ENCODE measurements around the gene WDR45B.

The WDR45B gene

DNA sequence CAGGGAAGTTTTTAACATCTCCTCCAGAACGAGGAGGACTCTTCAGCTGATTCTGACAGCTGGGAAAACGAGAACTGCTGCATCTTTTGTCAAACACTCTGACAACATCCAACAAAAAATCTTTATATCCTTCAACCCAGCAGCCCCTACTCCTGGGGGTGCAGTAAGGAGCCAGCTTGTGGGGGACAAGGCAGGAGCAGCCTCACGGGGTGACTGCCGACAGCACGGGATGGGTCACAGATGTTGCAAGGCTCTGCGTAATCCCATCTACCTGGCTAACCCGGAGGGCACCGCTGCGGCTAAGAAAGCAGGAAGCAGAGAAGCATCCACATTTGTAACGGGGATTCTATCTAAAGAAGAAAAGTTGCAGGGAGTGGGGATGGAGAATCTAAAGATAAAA lies 28.6 kb downstream of the WDR45B start:
- no peak for DNase-seq

DNA sequence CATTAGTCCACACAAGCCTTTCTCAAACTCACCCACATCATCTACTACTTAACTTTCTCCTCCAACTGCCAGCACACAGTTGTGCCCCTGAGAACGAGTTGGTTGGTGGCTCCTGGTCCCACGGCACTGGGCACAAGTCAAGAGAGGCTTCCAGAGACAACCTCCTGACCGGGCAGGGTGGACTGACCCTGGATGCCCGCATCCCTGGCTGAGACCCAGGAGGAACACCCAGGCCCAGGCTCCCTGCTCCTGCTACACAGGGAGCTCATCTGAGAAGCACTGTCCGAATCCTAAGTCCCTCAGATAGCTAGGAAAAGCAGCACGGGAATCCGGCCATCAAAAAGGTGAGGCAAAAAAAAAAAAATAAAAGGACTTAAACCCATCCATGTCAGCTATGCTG lies 29.0 kb downstream of the WDR45B start:
- DNase-seq, result no peak

DNA sequence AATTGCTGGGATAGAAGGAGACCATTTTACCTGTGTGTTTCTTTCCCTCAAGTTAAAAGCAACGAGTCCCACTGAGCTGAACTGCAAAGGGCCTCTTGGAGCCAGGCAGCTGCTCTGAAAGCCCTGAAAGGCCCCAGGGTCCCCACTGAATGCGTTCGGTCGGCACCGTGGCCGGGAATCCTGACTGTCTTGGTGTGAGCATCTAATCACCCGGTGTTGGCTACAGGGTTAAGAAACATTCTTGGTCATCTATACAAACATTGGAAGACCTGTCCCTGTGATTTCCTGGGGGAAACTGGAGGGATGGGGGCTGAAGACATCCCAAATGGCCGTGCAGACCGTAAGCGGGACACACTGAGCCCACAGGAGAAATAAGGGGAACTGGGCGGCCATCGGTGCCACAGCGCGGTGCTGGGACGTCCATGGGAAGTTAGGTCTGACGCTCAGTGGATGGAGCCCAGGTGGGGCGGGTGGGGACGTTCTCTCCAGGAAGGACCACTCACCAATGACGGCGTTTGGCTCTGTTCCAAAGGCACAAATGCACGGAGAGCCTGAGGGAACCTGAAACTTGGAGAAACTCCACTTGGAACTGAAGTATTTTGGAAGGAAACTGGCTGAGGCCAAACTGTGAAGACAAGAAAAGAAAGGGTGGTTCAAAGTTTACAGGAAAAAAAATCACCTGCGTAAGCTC lies 32.1 kb downstream of the WDR45B start:
- DNase-seq, result no peak

DNA sequence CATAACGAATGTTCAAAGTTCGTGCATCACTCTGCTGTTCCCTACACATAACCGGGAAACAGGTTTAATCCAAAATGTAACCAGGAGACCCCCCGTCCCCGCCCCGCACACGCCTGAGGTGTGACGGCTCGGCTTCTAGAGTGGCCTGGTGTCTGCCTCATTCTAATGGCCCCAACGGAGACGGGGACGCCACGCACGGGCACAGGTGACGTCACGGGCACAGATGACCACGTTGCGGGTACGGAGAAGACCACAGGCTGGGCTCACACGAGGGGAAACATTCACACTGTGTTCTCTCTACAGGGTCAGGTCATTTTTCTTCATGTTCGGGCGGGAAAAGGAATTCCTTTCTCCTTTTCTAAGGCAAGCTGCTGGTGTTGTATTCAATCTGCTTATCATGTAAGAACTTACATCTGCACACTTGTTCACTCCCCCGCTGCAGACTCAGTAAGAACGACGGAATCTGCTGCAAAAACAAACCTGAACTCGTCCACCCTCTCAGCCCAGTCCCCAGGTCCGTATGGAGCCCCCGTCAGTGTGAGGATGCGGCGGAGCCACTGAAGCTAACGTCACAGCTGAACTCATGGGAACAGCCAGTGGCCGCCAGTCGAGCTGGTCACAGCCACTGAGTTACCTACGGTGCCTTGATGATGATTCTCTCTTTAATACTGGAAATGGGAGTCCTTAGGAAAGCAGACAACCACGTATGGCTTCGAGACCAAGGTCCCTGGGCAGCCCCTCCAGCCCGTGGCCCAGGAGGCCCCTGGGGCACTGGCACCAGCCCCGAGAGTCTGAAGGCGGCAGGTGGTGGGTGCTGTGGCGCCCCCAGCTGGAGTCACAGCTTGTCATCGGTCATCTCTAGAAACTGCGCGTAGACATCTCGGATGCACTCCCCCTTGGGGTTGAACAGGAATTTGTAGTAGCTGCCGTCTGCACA lies 32.9 kb downstream of the WDR45B start:
- DNase-seq, result no peak

DNA sequence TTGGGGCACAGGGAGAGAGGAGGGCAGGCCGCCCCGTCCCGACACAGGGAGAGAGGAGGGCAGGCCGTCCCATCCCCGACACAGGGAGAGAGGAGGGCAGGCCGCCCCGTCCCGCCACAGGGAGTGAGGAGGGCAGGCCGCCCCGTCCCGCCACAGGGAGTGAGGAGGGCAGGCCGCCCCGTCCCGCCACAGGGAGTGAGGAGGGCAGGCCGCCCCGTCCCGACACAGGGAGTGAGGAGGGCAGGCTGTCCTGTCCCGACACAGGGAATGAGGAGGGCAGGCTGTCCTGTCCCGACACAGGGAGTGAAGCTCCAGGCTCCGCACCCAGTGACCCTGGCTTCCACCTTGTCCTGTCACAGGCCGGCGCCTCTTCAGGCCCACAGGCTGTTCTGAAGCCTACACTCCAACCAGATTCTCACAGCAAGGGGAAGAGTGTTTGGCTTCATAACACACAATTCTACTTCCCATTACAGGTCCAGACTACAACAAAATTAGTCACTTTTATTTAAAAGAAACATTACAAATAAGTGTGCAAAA lies 34.1 kb downstream of the WDR45B start:
- DNase-seq, result no peak

DNA sequence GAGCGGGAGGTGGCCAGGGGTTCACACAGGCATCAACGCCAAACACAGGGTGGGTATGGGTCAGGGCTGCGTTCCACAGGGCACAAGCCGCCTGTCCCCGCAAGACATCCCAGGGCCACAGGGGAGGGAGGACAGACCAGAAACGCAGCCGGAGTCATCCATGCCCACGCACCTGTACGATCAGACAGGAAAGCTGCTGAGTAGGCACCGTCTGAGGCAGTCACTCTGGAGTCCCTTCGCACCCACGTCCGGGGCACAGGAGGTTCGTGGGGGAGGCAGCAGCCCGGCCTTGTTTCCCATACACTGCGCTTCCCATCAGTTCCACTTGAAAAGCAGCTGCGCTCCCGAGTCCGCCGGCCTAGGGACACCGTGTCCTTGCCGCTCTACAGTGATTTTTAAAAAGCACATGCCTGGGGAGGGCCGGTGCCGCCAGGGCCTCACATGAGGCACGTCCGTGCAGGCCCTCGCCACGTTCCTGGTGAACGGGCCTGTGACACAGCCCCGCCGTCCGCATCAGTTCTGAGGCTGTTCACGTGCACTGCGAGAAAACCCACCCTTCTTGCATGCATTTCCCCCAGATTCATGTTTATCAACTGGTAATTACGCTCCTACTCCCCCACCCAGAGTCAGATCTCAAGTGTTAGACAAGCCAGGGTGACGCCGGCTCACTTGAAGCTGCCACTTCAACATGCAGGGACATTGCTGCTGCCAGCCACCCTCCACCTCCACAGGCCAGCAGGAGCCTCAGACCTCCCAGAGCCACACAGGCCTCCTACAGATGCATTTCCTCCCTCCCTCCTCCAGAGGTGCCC lies 34.8 kb downstream of the WDR45B start:
- DNase-seq, result no peak

DNA sequence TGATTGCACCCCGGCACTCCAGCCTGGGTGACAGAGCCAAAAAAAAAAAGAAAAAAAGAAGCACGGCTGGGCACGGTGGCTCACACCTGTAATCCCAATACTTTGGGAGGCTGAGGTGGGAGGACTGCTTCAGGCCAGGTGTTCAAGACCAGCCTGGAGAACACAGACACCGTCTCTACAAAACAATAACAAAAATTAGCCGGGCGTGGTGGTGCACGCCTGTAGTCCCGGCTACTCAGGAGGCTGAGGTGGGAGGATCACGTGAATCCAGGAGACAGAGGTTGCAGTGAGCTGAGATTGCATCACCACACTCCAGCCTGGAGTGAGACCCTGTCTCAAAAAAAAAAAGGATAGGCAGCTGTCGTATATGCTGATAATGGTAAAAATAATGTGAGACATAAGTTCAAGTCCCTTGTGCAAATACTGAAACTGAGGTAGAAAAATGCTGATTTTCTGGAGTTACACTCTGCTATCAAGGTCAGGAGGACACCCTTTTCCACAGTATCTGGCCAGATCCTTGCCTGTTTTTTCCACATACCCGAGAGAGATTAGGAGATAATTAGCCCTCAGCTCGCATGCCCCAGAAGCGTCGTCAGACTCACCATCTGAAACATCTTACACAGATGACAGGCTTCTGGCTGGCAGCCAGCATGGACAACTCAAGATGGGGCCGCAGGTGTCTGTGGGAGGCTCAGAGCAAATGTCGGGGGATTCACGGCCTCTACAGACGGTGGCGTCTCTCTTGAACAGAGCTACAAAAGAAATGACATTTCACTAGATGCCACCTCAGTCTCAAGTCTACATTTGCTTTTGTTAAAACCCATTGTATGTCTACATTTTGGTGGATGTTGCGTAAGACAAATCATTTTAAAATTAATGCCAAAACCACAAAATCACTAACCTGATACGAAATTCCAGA lies 36.8 kb downstream of the WDR45B start:
- DNase-seq, result no peak

DNA sequence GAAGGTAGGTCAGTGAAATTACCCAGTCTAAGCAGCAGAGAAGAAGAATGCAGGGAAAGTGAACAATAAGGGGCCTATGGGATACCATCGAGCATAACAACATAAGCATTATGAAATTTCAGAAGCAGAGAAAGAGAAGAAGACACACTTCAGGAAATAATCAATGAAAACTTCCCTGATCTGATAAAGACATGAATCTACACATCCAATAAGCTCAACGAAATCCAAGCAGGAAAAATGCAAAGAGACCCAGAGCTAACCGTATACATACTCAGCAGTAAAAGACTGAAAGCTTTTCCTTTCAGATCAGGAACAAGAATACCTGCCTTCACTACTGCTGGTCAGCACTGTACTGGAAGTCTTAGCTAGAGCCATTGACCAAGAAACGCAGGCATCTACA lies 38.6 kb downstream of the WDR45B start:
- no peak for DNase-seq

DNA sequence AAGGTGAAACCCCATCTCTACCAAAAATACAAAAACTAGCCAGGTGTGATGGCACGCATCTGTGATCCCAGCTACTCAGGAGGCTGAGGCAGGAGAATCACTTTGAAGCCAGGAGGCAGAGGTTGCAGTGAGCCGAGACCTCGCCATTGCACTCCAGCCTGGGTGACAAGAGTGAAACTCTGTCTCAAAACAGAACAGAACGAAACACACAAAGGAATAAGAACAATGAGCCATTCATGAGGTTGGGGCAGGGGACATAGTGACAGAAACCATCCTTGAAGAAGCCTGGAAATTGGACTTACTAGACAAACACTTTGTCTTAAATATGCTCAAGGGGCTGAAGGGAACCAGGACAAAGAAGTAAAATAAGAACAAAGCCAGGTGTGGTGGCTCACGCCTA lies 39.4 kb downstream of the WDR45B start:
- DNase-seq, result no peak

DNA sequence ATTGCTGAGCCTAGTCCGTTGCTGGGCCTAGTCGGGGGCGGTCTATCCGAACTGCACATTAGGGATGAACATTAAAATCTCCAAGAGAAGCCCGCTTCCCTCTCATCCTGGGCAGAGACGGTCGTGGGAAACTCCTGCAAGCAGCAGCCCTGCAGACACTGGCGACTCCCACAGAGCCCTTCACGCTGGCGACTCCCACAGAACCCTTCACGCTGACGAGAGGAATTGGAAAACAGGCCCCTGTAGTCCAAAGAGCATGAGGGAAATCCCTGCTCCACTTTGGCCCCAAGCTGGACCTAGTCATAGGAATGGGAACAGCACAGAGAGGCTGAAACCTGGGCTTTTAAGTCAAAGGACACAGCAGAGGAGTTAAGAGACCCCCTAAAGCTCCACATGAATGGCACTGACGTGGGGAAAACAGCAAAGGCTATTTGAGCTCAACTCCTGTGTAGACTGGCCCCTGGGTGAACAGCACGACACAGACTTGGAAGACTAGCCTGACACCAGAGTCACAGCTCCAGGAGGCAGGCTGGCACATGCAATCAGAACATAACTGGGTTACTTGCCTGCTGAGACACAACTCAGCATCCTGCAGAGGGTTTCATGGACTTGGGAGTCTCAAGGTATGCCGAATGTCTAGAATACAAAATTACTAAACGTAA lies 42.2 kb downstream of the WDR45B start:
- DNase-seq, result no peak

DNA sequence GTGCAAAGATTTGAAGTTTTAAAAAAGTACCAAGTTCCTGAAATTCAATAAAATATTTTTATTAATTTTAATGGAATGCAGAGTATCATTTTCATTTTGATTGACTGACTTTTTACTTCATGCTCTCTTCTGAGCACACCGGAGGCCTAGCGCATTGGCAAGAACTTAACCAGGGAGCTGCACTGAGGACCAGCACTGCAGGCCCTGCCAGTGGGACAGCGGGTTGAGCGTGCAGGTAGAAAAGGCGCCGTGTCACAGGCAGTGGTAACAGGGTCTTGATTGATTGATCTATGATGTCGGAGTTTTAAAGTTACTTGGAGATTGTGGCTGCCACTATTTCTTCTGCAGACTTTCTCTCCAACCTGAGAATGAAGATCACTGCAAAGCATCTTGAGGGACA lies 43.7 kb downstream of the WDR45B start:
- DNase-seq, result no peak

DNA sequence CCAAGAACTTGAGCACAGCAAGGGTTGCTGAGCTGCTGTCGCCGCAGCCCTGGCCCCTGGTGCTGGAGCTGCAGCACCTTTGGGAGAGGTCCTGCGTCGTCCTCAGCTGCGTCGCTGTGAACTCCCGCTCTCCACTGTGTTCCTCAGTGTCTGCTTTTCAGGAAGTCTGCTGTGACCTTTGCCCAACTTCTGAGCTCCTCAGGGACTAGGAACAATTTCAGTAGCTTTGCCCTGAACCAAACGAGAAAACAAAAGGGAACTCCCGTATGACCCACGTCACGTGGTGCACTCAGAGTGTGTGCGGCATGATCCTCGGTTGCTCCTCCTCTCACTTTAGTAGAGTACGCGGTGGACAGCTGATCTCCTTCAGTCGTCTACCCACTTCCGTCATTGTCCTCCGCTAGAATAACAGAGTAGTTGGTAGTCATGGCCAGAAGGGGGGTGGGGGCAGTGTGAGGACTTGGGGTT lies 44.2 kb downstream of the WDR45B start:
- DNase-seq, result no peak

DNA sequence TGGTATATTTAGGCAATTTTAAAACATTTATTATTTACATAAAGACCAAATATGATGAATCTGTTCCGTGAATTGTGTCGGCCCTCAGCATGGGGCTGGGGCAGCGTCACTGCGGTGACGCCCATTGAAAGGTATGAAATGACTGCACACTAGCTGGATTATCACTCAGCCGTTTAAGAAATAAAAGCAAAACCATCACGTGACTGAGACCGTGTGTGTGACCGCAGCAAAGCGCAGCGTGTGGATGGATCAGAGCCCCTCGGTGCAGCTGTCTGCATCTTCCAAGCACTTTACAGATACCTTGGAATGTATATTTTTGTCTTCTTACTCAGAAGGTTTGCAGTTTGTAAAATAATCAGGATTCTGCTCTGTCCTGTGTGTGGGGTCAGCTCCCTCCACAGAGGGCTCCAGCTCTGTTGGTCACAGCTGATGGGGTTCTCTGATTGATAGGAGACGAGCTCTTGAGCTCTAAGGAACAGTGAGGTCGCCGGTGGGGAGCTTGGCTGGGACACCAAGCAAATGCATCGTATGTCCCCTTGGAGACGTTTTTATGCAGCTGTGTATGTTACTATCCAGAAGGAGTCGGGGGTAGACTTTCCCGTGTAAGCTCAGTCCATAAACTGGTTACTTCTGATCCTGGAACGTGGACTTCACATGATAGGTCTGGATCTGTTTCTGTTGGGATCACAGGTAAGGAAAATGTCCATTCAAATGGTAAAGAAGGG lies 45.1 kb downstream of the WDR45B start:
- DNase-seq, result no peak

DNA sequence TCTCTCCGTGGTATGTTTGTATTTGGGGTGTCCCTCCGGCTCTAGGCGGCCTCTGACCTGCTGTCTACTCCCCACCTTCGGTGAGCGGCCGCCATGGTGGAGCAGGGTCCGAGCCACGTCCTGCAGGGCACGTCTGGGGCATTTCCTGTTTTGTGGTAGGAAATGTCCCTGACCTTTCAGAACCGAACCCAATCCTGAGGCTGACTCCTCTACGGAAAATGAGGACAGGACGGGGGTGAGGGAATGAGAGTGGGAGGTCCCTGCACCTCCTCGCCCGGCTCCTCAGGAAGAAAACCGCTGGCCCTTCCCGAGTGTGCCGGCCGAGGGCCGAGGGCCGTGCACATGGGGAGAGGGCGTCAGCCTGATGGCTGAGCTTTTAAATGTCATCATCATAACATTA lies 45.8 kb downstream of the WDR45B start:
- DNase-seq, result no peak

DNA sequence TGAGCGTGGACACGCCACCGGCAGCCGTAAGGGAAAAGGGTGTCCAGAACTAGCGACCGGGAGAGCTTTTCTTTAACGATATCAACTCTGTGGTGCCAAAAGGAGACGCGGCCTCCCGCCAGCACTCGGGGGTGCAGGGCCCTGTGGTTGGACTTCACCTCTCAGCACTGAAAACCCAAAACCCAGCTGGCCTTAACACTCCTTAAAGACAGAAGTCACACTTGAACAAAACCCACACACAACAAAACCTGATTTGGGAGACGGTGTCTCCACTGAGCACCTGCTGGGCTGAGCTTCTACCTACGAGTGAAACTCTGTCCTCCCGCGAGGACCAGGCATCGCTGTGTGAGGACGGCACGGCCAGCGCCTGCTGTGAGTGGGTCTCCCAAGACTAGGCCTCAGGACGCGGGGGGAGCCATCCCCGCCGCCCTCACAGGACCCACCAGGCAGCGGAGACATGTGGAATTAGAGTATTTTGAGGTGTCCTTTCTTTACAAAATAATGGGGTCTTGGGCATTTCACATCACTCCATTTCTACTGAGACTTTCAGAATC lies 46.7 kb downstream of the WDR45B start:
- DNase-seq, result no peak

DNA sequence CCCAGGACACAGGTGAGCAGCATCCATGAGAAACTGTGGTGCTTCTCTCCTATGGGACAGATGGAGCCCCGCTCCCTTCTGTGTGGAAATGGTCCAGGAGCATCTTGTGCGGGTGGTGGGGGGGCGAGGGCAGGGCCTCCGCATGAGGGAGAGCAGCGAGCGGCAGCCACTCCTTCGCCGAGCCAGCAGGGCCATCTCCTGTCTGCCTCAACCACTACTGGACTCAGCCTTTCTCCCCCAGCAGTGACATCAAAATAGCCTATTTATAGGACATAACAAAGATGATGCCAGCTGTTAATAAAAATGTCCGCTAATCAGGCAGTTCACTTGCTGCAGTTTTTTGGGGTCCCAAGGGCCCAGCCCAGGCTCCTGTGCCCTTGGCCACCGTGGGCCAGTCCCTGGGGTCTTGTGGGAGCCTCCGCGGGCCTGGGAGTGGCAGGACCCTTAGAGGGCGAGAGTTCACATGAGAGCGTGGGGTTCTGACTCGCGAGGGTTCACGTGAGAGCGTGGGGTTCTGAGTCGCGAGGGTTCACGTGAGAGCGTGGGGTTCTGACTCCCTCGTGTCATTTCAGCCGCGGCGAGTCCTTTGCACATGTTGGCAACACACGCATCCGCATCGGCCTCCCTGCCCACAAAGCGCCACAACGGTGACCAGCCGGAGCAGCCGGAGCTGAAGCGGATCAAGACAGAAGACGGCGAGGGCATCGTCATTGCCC lies 47.4 kb downstream of the WDR45B start:
- DNase-seq, result no peak

DNA sequence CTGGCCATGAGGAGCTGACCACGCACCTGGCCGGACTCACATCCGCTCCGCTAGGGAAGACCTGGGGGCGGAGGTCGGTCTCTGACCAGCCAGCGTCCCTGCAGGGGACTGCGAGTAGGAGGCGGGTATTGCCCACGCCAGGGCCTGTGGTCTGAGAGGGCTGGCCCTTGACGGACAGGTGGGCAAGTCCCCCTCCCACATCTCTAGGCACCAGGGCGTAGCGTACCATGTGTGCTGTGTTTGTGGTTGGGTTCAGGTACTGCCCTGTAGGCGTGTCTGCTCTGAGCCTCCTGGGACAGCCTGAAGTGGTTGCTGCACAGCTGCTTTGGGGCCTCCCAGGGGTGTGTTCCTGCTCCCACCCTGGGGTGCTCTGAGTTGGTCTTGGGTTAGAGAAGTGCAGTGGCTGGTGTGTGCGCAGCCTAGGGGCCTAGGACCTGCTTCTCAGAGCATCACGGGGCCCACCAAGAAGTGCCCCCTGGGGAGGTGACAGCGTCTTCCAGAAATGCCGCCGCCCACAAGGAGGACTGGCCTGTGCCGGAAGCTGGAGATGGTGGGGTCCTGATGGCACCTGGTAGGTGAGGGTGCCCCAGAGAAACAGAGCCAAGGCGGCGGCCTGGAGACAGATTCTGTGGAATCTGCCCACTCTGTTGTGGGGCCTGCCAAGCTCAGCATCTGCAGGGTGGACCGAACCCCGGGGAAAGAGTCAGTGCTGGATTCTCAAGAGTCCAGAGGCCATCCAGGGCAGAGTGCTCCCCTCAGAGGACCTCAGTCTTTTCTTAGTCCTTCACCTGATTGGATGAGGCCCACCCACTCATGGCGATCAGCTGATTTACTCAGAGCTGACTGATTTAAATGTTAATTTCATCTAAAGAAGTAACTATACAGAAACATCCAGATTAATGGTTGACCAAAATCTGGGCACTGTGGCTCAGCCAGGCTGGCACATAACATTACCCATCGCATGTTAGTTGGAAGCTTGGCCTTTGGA lies 48.3 kb downstream of the WDR45B start:
- no peak for DNase-seq

All from right forelimb (tissue), 1 donor.